ENCODE results near the gene DOCK1.

The DOCK1 gene

GRCh38 chr10:127375461-127375860, 470.2 kb downstream of the DOCK1 start:
- no peak for DNase-seq

GRCh38 chr10:127376071-127376470, 470.8 kb downstream of the DOCK1 start:
- no peak for DNase-seq

- DNase-seq = no peak
Measured at GRCh38 chr10:127378628-127379027, 473.4 kb downstream of the DOCK1 start.

- no peak for DNase-seq
Measured at GRCh38 chr10:127384532-127384931, 479.3 kb downstream of the DOCK1 start.

GRCh38 chr10:127385066-127385465, 479.8 kb downstream of the DOCK1 start:
- DNase-seq = no peak

- no peak for DNase-seq
Measured at GRCh38 chr10:127386606-127387327, 481.5 kb downstream of the DOCK1 start.

- no peak for DNase-seq
Measured at GRCh38 chr10:127391875-127392274, 486.6 kb downstream of the DOCK1 start.

- DNase-seq = no peak
Measured at GRCh38 chr10:127392351-127393235, 487.4 kb downstream of the DOCK1 start.

- DNase-seq = no peak
Measured at GRCh38 chr10:127398140-127398970, 493.1 kb downstream of the DOCK1 start.

GRCh38 chr10:127398971-127399365, 493.7 kb downstream of the DOCK1 start:
- no peak for DNase-seq

- DNase-seq = no peak
Measured at GRCh38 chr10:127399668-127400067, 494.4 kb downstream of the DOCK1 start.

- DNase-seq = no peak
Measured at GRCh38 chr10:127400216-127400615, 495.0 kb downstream of the DOCK1 start.

GRCh38 chr10:127402596-127403409, 497.6 kb downstream of the DOCK1 start:
- no peak for DNase-seq

GRCh38 chr10:127405221-127405620, 500.0 kb downstream of the DOCK1 start:
- DNase-seq = no peak

GRCh38 chr10:127406018-127406550, 500.9 kb downstream of the DOCK1 start:
- DNase-seq = no peak

GRCh38 chr10:127407551-127407950, 502.3 kb downstream of the DOCK1 start:
- DNase-seq = no peak

GRCh38 chr10:127408112-127408710, 503.0 kb downstream of the DOCK1 start:
- no peak for DNase-seq

- DNase-seq = no peak
Measured at GRCh38 chr10:127408733-127409132, 503.5 kb downstream of the DOCK1 start.

GRCh38 chr10:127410030-127410429, 504.8 kb downstream of the DOCK1 start:
- no peak for DNase-seq

- no peak for DNase-seq
Measured at GRCh38 chr10:127411062-127411461, 505.8 kb downstream of the DOCK1 start.

- no peak for DNase-seq
Measured at GRCh38 chr10:127413326-127413725, 508.1 kb downstream of the DOCK1 start.

- no peak for DNase-seq
Measured at GRCh38 chr10:127414024-127414423, 508.8 kb downstream of the DOCK1 start.
